ENCODE results near the gene NME4. TPM values are rescaled to one million over a fixed set of nuclear protein-coding genes. Genes with fewer than 3 reads are reported as not detected.
"Not testable (repeated sequence)": the region's sequence is repeated elsewhere in the genome, so short reads cannot be mapped to it uniquely, and the experiment has no call there.

The NME4 gene
- total RNA-seq, 4 donors from 2014 or later = 25.3 to 29.9 (median 27.7) TPM

GRCh38 chr16:376817-377418, 20.1 kb upstream of the NME4 start:
- peaks cover 26% of the 10 kb centered on the region for H3K4me1 ChIP-seq
- H3K27ac ChIP-seq = no peak overlapping the region
- H3K4me3 ChIP-seq = no peak overlapping the region
- H3K27me3 ChIP-seq = no peaks in the 10 kb centered on the region
- no peak for TF ChIP-seq EP300 (IDR thresholded peaks at IDR 0.05)
- no peak for TF ChIP-seq CTCF (IDR thresholded peaks at IDR 0.05)
- no peak for TF ChIP-seq POLR2A (IDR thresholded peaks at IDR 0.05)
- TF ChIP-seq POLR2AphosphoS5 (IDR thresholded peaks at IDR 0.05) = no peak
- no peaks in the 10 kb centered on the region for H3K9me3 ChIP-seq
- WGBS = 89% methylated on average over 17 of the region's 26 CpGs
- H3K36me3 ChIP-seq = peaks cover 54% of the 10 kb centered on the region
- no peak for DNase-seq (ENCODE audit: low spot score in 2 of 2)

- Histone ChIP-seq H3K4me1 (peaks cover 30% of the 10 kb centered on the region), H3K27me3 (no peaks in the 10 kb centered on the region), H3K4me3 (no peak overlapping the region), H3K27ac (no peak overlapping the region), H3K9me3 (no peaks in the 10 kb centered on the region), H3K36me3 (peaks cover 48% of the 10 kb centered on the region)
- TF ChIP-seq POLR2A (IDR thresholded peaks at IDR 0.05) (no peak), CTCF (IDR thresholded peaks at IDR 0.05) (no peak), EP300 (IDR thresholded peaks at IDR 0.05) (no peak), POLR2AphosphoS5 (IDR thresholded peaks at IDR 0.05) (no peak)
- 90% methylated on average over 27 of the region's 42 CpGs for WGBS
- no peak for DNase-seq (ENCODE audit: low spot score in 2 of 2)
Measured at GRCh38 chr16:377419-377951, 19.5 kb upstream of the NME4 start.

GRCh38 chr16:378113-378820, 18.7 kb upstream of the NME4 start:
- not testable (repeated sequence) for H3K27me3 ChIP-seq, H3K27ac ChIP-seq, H3K4me3 ChIP-seq, H3K9me3 ChIP-seq
- peak in 1 of 2 donors; percentile 58 for DNase-seq (ENCODE audit: low spot score in 2 of 2)
- 92% methylated on average over 32 of the region's 36 CpGs for WGBS
- peaks cover 42% of the 10 kb centered on the region for H3K36me3 ChIP-seq
- H3K4me1 ChIP-seq = peaks cover 38% of the 10 kb centered on the region

- H3K4me3 ChIP-seq = no peak overlapping the region
- 66% methylated on average over 5 of the region's 14 CpGs for WGBS
- H3K27ac ChIP-seq = no peak overlapping the region
Measured at GRCh38 chr16:378821-379182, 18.2 kb upstream of the NME4 start.

GRCh38 chr16:379183-379960, 17.6 kb upstream of the NME4 start:
- Histone ChIP-seq H3K27ac (no peak overlapping the region), H3K36me3 (peaks cover 31% of the 10 kb centered on the region), H3K27me3 (no peaks in the 10 kb centered on the region), H3K4me3 (no peak overlapping the region), H3K9me3 (no peaks in the 10 kb centered on the region), H3K4me1 (peaks cover 48% of the 10 kb centered on the region)
- no peak for DNase-seq (ENCODE audit: low spot score in 2 of 2)
- 80% methylated on average over 1 of the region's 16 CpGs for WGBS
- TF ChIP-seq POLR2A (IDR thresholded peaks at IDR 0.05) (no peak), EP300 (IDR thresholded peaks at IDR 0.05) (no peak), CTCF (IDR thresholded peaks at IDR 0.05) (no peak), POLR2AphosphoS5 (IDR thresholded peaks at IDR 0.05) (no peak)

More at GRCh38 chr16:378821-379182, 18.2 kb upstream of the NME4 start:
- Histone ChIP-seq H3K27me3 (no peaks in the 10 kb centered on the region), H3K36me3 (peaks cover 36% of the 10 kb centered on the region), H3K9me3 (no peaks in the 10 kb centered on the region), H3K4me1 (peaks cover 43% of the 10 kb centered on the region)
- TF ChIP-seq POLR2A (IDR thresholded peaks at IDR 0.05) (no peak), EP300 (IDR thresholded peaks at IDR 0.05) (no peak), POLR2AphosphoS5 (IDR thresholded peaks at IDR 0.05) (no peak), CTCF (IDR thresholded peaks at IDR 0.05) (no peak)
- DNase-seq (ENCODE audit: low spot score in 2 of 2) = peak in 1 of 2 donors; percentile 66

All from suprapubic skin (tissue), 4 donors.